NB4 (cell line): Measurements from ENCODE around the gene USP31.

Experiments
- CTCF ChIP-seq: IDR thresholded peaks from one replicate; pipeline ENCODE4 v1.5.1; 2012; ENCODE audit warnings: low read depth, low read length
- MAX ChIP-seq: IDR thresholded peaks from 2 replicates; pipeline ENCODE4 v1.6.1; 2011; ENCODE audit warnings: low read depth, low read length
- POLR2A ChIP-seq: IDR thresholded peaks from 2 replicates; pipeline ENCODE4 v1.6.1; 2011; ENCODE audit warnings: mild to moderate bottlenecking; ENCODE audit not compliant: insufficient read length; ENCODE audit errors: extremely low read depth

GRCh38 chr16:23128056-23128455, 21.2 kb downstream of the USP31 start:
- no peak for TF ChIP-seq CTCF
- no peak for TF ChIP-seq POLR2A
- TF ChIP-seq MAX: no peak
